A549 (cell line): ENCODE results near the gene IL1RL2.

ENCODE experiments used
- CHD4 ChIP-seq: fragments of 200-600 bp; sonication (generic); IDR thresholded peaks from 2 replicates; pipeline ENCODE4 v1.6.1; 2016; ENCODE audit warnings: antibody characterized with exemption, mild to moderate bottlenecking, borderline replicate concordance
- CTCF ChIP-seq: fragments of >200 bp; sonication (Bioruptor Twin); formaldehyde crosslinking; IDR thresholded peaks from 3 replicates; pipeline ENCODE4 v1.5.1; 2016
- EP300 ChIP-seq, 2 experiments: fragments of >200 bp; sonication (Bioruptor Twin); formaldehyde crosslinking; IDR thresholded peaks; 2 replicates in 1 of 2; 3 replicates in 1 of 2; pipeline ENCODE4 v1.6.1; 2016 to 2017
- POLR2AphosphoS2 ChIP-seq: conservative IDR thresholded peaks from 2 replicates; pipeline ENCODE4 v1.6.1; 2012; ENCODE audit warnings: low read length, improper control_type of control experiment, inconsistent platforms
- USF2 ChIP-seq: fragments of 450-650 bp; IDR thresholded peaks from 2 replicates; pipeline ENCODE4 v1.6.1; 2014; ENCODE audit warnings: antibody characterized with exemption
- ZFP36 ChIP-seq: fragments of 450-650 bp; IDR thresholded peaks from 2 replicates; pipeline ENCODE4 v1.6.1; 2014; ENCODE audit warnings: borderline replicate concordance; ENCODE audit not compliant: partially characterized antibody

- TF ChIP-seq POLR2AphosphoS2 (no peak), EP300 (IDR thresholded peaks at IDR 0.05) (no peak), ZFP36 (no peak), CTCF (no peak), CHD4 (no peak), USF2 (no peak)
Measured at GRCh38 chr2:102251849-102252203, 65.0 kb downstream of the IL1RL2 start.
